H9 (cell line): ENCODE results near the gene SCRN2. TPM values are rescaled to one million over a fixed set of nuclear protein-coding genes. Genes with fewer than 3 reads are reported as not detected.
A peak's percentile ranks its signal among the peaks of the same experiment; 100 is the strongest.

Experiments used
- DNase-seq: peaks from one replicate; pipeline ENCODE4 v3.0.0-alpha.2; 2017
- H2AFZ ChIP-seq: one replicate; pipeline ENCODE4 v1.6.1; 2013; ENCODE audit warnings: mild to moderate bottlenecking, low read length, control low read depth, moderate library complexity
- H2AK5ac ChIP-seq: 2 replicates; pipeline ENCODE4 v1.6.1; 2013; ENCODE audit warnings: low read length, control low read depth, mixed read lengths; ENCODE audit not compliant: insufficient read length
- H2BK120ac ChIP-seq: one replicate; pipeline ENCODE4 v1.6.1; 2013; ENCODE audit warnings: low read depth, mild to moderate bottlenecking, low read length, control low read depth, inconsistent platforms; ENCODE audit not compliant: poor library complexity, severe bottlenecking
- H2BK12ac ChIP-seq: 2 replicates; pipeline ENCODE4 v1.6.1; 2013; ENCODE audit warnings: low read length, control low read depth, mixed read lengths, low read depth; ENCODE audit not compliant: insufficient read length
- H2BK15ac ChIP-seq: 2 replicates; pipeline ENCODE4 v1.6.1; 2013; ENCODE audit warnings: low read depth, low read length, control low read depth
- H2BK20ac ChIP-seq: one replicate; pipeline ENCODE4 v1.6.1; 2013; ENCODE audit warnings: low read depth, mild to moderate bottlenecking, low read length, control low read depth, inconsistent platforms; ENCODE audit not compliant: poor library complexity, severe bottlenecking
- H2BK5ac ChIP-seq: 2 replicates; pipeline ENCODE4 v1.6.1; 2013; ENCODE audit warnings: low read length, control low read depth, mixed read lengths; ENCODE audit not compliant: insufficient read length
- H3K14ac ChIP-seq: 2 replicates; pipeline ENCODE4 v1.6.1; 2013; ENCODE audit warnings: low read length, control low read depth; ENCODE audit not compliant: insufficient read depth
- H3K18ac ChIP-seq: 2 replicates; pipeline ENCODE4 v1.6.1; 2013; ENCODE audit warnings: low read depth, mild to moderate bottlenecking, mixed read lengths, low read length, control low read depth; ENCODE audit not compliant: insufficient read length
- H3K23ac ChIP-seq: 2 replicates; pipeline ENCODE4 v1.6.1; 2013; ENCODE audit warnings: low read length, control low read depth, mixed read lengths, low read depth; ENCODE audit not compliant: insufficient read length
- H3K23me2 ChIP-seq: 2 replicates; pipeline ENCODE4 v1.6.1; 2013; ENCODE audit warnings: low read depth, mild to moderate bottlenecking, mixed read lengths, low read length, control low read depth; ENCODE audit not compliant: insufficient read length, poor library complexity, severe bottlenecking
- H3K27ac ChIP-seq: 2 replicates; pipeline ENCODE4 v1.5.1; 2013; ENCODE audit warnings: low read length, control low read depth, mixed read lengths, low read depth; ENCODE audit not compliant: insufficient read length
- H3K27me3 ChIP-seq: 2 replicates; pipeline ENCODE4 v1.6.1; 2013; ENCODE audit warnings: low read length, control low read depth, inconsistent platforms; ENCODE audit not compliant: insufficient read depth
- H3K4ac ChIP-seq: 2 replicates; pipeline ENCODE4 v1.6.1; 2013; ENCODE audit warnings: low read depth, mild to moderate bottlenecking, control low read depth, inconsistent platforms, low read length, moderate library complexity
- H3K4me1 ChIP-seq: 2 replicates; pipeline ENCODE4 v1.6.1; 2013; ENCODE audit warnings: low read length, control low read depth, inconsistent platforms; ENCODE audit not compliant: insufficient read depth
- H3K4me2 ChIP-seq: 2 replicates; pipeline ENCODE4 v1.6.1; 2013; ENCODE audit warnings: low read length, control low read depth, mixed read lengths; ENCODE audit not compliant: insufficient read length, insufficient read depth
- H3K56ac ChIP-seq: 2 replicates; pipeline ENCODE4 v1.6.1; 2013; ENCODE audit warnings: low read depth, mild to moderate bottlenecking, mixed read lengths, low read length, control low read depth; ENCODE audit not compliant: insufficient read length
- H3K79me1 ChIP-seq: 2 replicates; pipeline ENCODE4 v1.6.1; 2013; ENCODE audit warnings: low read depth, mild to moderate bottlenecking, moderate library complexity, low read length, control low read depth, inconsistent platforms; ENCODE audit not compliant: insufficient read depth, poor library complexity, severe bottlenecking
- H3K79me2 ChIP-seq: 2 replicates; pipeline ENCODE4 v1.6.1; 2013; ENCODE audit warnings: low read length, control low read depth, inconsistent platforms; ENCODE audit not compliant: insufficient read depth
- H3K9ac ChIP-seq: 2 replicates; pipeline ENCODE4 v1.6.1; 2013; ENCODE audit warnings: low read length, control low read depth, mixed read lengths; ENCODE audit not compliant: insufficient read length; ENCODE audit errors: extremely low read depth
- H3K9me3 ChIP-seq: one replicate; pipeline ENCODE4 v1.6.1; 2013; ENCODE audit warnings: low read depth, low read length, inconsistent platforms; ENCODE audit not compliant: control insufficient read depth
- H3T11ph ChIP-seq: one replicate; pipeline ENCODE4 v1.6.1; 2013; ENCODE audit warnings: mild to moderate bottlenecking, low read length, control low read depth, inconsistent platforms
- H4K20me1 ChIP-seq: one replicate; pipeline ENCODE4 v1.6.1; 2013; ENCODE audit not compliant: control insufficient read depth, insufficient read length, insufficient read depth
- H4K5ac ChIP-seq: 2 replicates; pipeline ENCODE4 v1.6.1; 2013; ENCODE audit warnings: low read depth, mild to moderate bottlenecking, mixed read lengths, low read length, control low read depth; ENCODE audit not compliant: insufficient read length
- H4K8ac ChIP-seq: replicated peaks from 2 replicates; pipeline ENCODE4 v1.6.1; 2013; ENCODE audit warnings: low read length, control low read depth, mixed read lengths, low read depth; ENCODE audit not compliant: insufficient read length
- H4K91ac ChIP-seq: 2 replicates; pipeline ENCODE4 v1.6.1; 2013; ENCODE audit warnings: low read depth, mild to moderate bottlenecking, moderate library complexity, mixed read lengths, low read length, control low read depth; ENCODE audit not compliant: insufficient read length
- H3K27ac Mint-ChIP-seq, 3 experiments: 2 replicates in 2 of 3; 3 replicates in 1 of 3; pipeline ENCODE4 v1.8.0; 2020 to 2021; ENCODE audit warnings: mixed read lengths in 3 of 3, mild to moderate bottlenecking in 1 of 3, moderate library complexity in 1 of 3
- H3K27me3 Mint-ChIP-seq: 2 replicates; pipeline ENCODE4 v1.8.0; 2021; ENCODE audit warnings: low read depth, mild to moderate bottlenecking, moderate library complexity, mixed read lengths
- H3K36me3 Mint-ChIP-seq, 3 experiments: 2 replicates in 2 of 3; 3 replicates in 1 of 3; pipeline ENCODE4 v1.8.0; 2020 to 2021; ENCODE audit warnings: low read depth in 3 of 3, mixed read lengths in 3 of 3; ENCODE audit not compliant: insufficient read depth in 1 of 3
- H3K4me1 Mint-ChIP-seq, 2 experiments: 2 replicates each; pipeline ENCODE4 v1.8.0; 2020; ENCODE audit warnings: mixed read lengths in 2 of 2
- H3K4me3 Mint-ChIP-seq, 2 experiments: 2 replicates in 1 of 2; 3 replicates in 1 of 2; pipeline ENCODE4 v1.8.0; 2020 to 2021; ENCODE audit warnings: mild to moderate bottlenecking in 2 of 2, mixed read lengths in 2 of 2, moderate library complexity in 1 of 2
- H3K9me3 Mint-ChIP-seq, 2 experiments: 2 replicates in 1 of 2; 3 replicates in 1 of 2; pipeline ENCODE4 v1.8.0; 2020; ENCODE audit warnings: mild to moderate bottlenecking in 2 of 2, mixed read lengths in 2 of 2, moderate library complexity in 1 of 2
- WGBS: extraction: QIAGEN DNeasy Blood & Tissue Kit; methylation state at CpG from one replicate; pipeline ENCODE4 v1.1.7; 2013; ENCODE audit warnings: missing lambda C conversion rate, low lambda C conversion rate, mixed read lengths; ENCODE audit not compliant: insufficient read length; ENCODE audit errors: extremely low coverage; 5-methylcytosine and 5-hydroxymethylcytosine counted together
- long read RNA-seq: library from polyadenylated mRNA; unstranded; transcript quantifications from one replicate; pipeline ENCODE4 v2.0.0, GENCODE V29; 2020
- total RNA-seq: library from RNA; stranded (reverse); gene quantifications from 2 replicates; pipeline ENCODE4 v1.2.1, GENCODE V29; 2021
- TF ChIP-seq, protein P1 (sequence below): fragments of 200-600 bp; sonication (generic); conservative IDR thresholded peaks from 3 replicates; pipeline ENCODE4 v1.8.0; 2021; ENCODE audit warnings: antibody characterized with exemption, mild to moderate bottlenecking

SCRN2 gene
- total RNA-seq, result 34.0 and 38.6 TPM in 2 replicates
- long read RNA-seq, transcript SCRN2-202 (7 exons, 1,779 nt), result minor isoform, 6 of 272 reads
- long read RNA-seq, transcript SCRN2-212 (7 exons, 1,745 nt), result minor isoform, 46 of 272 reads
- long read RNA-seq, transcript SCRN2-201 (8 exons, 1,548 nt), result major isoform, 102 of 272 reads
- long read RNA-seq, partial matches to known transcripts, result 29 of 272 reads
- long read RNA-seq, other reads (novel, unspliced or antisense), result 87 of 272 reads

- Histone ChIP-seq H3K23me2 (peaks cover 3% of the 10 kb centered on the region), H2AK5ac (no peak within 1 kb of the TSS), H3T11ph (no peak within 1 kb of the TSS), H4K91ac (no peak within 1 kb of the TSS), H4K8ac (no peak within 1 kb of the TSS), H2BK120ac (no peak within 1 kb of the TSS), H2BK20ac (no peak within 1 kb of the TSS), H3K27me3 (peaks cover 5% of the 10 kb centered on the region; the same call in 1 of the 2 replicates), H2BK12ac (no peak within 1 kb of the TSS), H3K18ac (no peak within 1 kb of the TSS), H3K9ac (peak within 1 kb of the TSS; percentile 0), H3K79me1 (no peaks in the 10 kb centered on the region), H4K5ac (no peak within 1 kb of the TSS), H3K4me2 (peak within 1 kb of the TSS; percentile 70), H3K9me3 (no peaks in the 10 kb centered on the region), H3K4ac (no peak within 1 kb of the TSS), H3K27ac (no peak within 1 kb of the TSS), H4K20me1 (no peaks in the 10 kb centered on the region), H2AFZ (no peak within 1 kb of the TSS), H3K14ac (no peak within 1 kb of the TSS; the same call in 1 of the 2 replicates), H2BK5ac (no peak within 1 kb of the TSS), H3K56ac (no peak within 1 kb of the TSS), H2BK15ac (no peak within 1 kb of the TSS), H3K79me2 (no peaks in the 10 kb centered on the region; the same call in 1 of the 2 replicates), H3K4me1 (no peaks in the 10 kb centered on the region; the same call in 1 of the 2 replicates), H3K23ac (no peak within 1 kb of the TSS)
- peak; percentile 99 for DNase-seq
- WGBS, result no CpG with 5 or more reads among the region's 55 CpGs
- Mint-ChIP-seq H3K27ac (peak within 1 kb of the TSS in 2 of 3 experiments; percentile 76 to 91; a peak in 3 of 7 replicates), H3K4me3 (peak within 1 kb of the TSS; percentile 93 to 97), H3K4me1 (peaks cover 22 to 40% of the 10 kb centered on the region in 2 experiments), H3K9me3 (no peaks in the 10 kb centered on the region), H3K27me3 (peaks cover 23% of the 10 kb centered on the region), H3K36me3 (peaks cover 0 to 15% (median 9%) of the 10 kb centered on the region in 3 experiments; a peak in 5 of 7 replicates)
- TF ChIP-seq, protein P1, sequence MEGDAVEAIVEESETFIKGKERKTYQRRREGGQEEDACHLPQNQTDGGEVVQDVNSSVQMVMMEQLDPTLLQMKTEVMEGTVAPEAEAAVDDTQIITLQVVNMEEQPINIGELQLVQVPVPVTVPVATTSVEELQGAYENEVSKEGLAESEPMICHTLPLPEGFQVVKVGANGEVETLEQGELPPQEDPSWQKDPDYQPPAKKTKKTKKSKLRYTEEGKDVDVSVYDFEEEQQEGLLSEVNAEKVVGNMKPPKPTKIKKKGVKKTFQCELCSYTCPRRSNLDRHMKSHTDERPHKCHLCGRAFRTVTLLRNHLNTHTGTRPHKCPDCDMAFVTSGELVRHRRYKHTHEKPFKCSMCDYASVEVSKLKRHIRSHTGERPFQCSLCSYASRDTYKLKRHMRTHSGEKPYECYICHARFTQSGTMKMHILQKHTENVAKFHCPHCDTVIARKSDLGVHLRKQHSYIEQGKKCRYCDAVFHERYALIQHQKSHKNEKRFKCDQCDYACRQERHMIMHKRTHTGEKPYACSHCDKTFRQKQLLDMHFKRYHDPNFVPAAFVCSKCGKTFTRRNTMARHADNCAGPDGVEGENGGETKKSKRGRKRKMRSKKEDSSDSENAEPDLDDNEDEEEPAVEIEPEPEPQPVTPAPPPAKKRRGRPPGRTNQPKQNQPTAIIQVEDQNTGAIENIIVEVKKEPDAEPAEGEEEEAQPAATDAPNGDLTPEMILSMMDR, result peak; percentile 98
These were observed at the start of gene SCRN2 for GRCh38 chr17:47840742-47841487. SCRN2 (minus strand) TSS chr17:47841273; CDS start chr17:47840843, 430 bp downstream.
